K562 (cell line): ENCODE results near the gene FRMD7.

ENCODE experiments used
- CREM ChIP-seq: IDR thresholded peaks from 2 replicates; pipeline ENCODE4 v1.6.1; 2014; ENCODE audit warnings: antibody characterized with exemption, low read depth
- NBN ChIP-seq: fragments of 450-650 bp; IDR thresholded peaks from 2 replicates; pipeline ENCODE4 v1.6.1; 2016; ENCODE audit warnings: low read depth, mild to moderate bottlenecking
- PTTG1 ChIP-seq: fragments of 450-650 bp; IDR thresholded peaks from 2 replicates; pipeline ENCODE4 v1.6.1; 2016; ENCODE audit warnings: low read depth, mild to moderate bottlenecking, missing genetic modification characterization, missing compliant biosample characterization
- TBP ChIP-seq: optimal IDR thresholded peaks from 2 replicates; pipeline ENCODE3; 2011; ENCODE audit warnings: low read depth, low read length, improper control_type of control experiment
- ZNF23 ChIP-seq: fragments of 250-450 bp; sonication (Bioruptor Pico); IDR thresholded peaks from 2 replicates; pipeline ENCODE4 v1.4.0; 2020; ENCODE audit warnings: mild to moderate bottlenecking
- TF ChIP-seq, protein P1 (sequence below), 2 experiments: fragments of 450-650 bp; formaldehyde crosslinking in 1 of 2; IDR thresholded peaks; 2 replicates each; pipeline versions ENCODE4 v1.4.0 to v1.6.1; 2014 to 2020; ENCODE audit warnings: mild to moderate bottlenecking in 2 of 2, borderline replicate concordance in 1 of 2, low read depth in 1 of 2
- TF ChIP-seq, protein P2 (sequence below): sonication (generic); formaldehyde crosslinking; IDR thresholded peaks from 2 replicates; pipeline ENCODE4 v1.8.0; 2022; ENCODE audit warnings: mild to moderate bottlenecking, missing genetic modification reagents
- TF ChIP-seq, protein P3 (sequence below): sonication (generic); formaldehyde crosslinking; IDR thresholded peaks from 2 replicates; pipeline ENCODE4 v1.8.1; 2023; ENCODE audit warnings: mild to moderate bottlenecking, missing genetic modification reagents, moderate library complexity

DNA sequence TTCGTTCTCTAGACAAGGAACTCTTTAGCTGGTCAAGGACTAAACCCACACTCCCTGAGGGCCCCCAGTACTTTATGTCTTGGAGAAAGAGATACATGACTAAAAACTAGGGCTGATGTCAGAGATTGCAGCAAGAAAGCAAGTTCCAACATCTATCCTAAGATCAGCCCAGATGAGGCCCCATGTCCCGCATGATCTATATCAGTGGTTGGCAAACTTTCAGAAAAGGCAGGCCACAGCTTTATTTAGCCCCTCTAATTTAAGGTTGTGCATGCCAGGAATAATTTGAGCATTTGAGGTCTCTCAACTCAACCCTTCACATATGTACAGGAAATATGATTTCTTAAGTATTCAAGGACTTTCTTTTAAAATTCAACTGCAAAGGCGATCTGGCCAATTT is 44.1 kb upstream of the FRMD7 start:
- TF ChIP-seq, protein P1, sequence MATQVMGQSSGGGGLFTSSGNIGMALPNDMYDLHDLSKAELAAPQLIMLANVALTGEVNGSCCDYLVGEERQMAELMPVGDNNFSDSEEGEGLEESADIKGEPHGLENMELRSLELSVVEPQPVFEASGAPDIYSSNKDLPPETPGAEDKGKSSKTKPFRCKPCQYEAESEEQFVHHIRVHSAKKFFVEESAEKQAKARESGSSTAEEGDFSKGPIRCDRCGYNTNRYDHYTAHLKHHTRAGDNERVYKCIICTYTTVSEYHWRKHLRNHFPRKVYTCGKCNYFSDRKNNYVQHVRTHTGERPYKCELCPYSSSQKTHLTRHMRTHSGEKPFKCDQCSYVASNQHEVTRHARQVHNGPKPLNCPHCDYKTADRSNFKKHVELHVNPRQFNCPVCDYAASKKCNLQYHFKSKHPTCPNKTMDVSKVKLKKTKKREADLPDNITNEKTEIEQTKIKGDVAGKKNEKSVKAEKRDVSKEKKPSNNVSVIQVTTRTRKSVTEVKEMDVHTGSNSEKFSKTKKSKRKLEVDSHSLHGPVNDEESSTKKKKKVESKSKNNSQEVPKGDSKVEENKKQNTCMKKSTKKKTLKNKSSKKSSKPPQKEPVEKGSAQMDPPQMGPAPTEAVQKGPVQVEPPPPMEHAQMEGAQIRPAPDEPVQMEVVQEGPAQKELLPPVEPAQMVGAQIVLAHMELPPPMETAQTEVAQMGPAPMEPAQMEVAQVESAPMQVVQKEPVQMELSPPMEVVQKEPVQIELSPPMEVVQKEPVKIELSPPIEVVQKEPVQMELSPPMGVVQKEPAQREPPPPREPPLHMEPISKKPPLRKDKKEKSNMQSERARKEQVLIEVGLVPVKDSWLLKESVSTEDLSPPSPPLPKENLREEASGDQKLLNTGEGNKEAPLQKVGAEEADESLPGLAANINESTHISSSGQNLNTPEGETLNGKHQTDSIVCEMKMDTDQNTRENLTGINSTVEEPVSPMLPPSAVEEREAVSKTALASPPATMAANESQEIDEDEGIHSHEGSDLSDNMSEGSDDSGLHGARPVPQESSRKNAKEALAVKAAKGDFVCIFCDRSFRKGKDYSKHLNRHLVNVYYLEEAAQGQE (IDR thresholded peaks at IDR 0.05; ENCODE audit: borderline replicate concordance): no peak
- TF ChIP-seq, protein P1 (CRISPR knock-in tag; IDR thresholded peaks at IDR 0.05; ENCODE audit: low read depth): no peak
- TF ChIP-seq, protein P2, sequence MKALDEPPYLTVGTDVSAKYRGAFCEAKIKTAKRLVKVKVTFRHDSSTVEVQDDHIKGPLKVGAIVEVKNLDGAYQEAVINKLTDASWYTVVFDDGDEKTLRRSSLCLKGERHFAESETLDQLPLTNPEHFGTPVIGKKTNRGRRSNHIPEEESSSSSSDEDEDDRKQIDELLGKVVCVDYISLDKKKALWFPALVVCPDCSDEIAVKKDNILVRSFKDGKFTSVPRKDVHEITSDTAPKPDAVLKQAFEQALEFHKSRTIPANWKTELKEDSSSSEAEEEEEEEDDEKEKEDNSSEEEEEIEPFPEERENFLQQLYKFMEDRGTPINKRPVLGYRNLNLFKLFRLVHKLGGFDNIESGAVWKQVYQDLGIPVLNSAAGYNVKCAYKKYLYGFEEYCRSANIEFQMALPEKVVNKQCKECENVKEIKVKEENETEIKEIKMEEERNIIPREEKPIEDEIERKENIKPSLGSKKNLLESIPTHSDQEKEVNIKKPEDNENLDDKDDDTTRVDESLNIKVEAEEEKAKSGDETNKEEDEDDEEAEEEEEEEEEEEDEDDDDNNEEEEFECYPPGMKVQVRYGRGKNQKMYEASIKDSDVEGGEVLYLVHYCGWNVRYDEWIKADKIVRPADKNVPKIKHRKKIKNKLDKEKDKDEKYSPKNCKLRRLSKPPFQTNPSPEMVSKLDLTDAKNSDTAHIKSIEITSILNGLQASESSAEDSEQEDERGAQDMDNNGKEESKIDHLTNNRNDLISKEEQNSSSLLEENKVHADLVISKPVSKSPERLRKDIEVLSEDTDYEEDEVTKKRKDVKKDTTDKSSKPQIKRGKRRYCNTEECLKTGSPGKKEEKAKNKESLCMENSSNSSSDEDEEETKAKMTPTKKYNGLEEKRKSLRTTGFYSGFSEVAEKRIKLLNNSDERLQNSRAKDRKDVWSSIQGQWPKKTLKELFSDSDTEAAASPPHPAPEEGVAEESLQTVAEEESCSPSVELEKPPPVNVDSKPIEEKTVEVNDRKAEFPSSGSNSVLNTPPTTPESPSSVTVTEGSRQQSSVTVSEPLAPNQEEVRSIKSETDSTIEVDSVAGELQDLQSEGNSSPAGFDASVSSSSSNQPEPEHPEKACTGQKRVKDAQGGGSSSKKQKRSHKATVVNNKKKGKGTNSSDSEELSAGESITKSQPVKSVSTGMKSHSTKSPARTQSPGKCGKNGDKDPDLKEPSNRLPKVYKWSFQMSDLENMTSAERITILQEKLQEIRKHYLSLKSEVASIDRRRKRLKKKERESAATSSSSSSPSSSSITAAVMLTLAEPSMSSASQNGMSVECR (CRISPR knock-in tag): no peak
- no peak for TF ChIP-seq TBP
- TF ChIP-seq NBN: no peak
- TF ChIP-seq CREM: no peak
- no peak for TF ChIP-seq ZNF23 (CRISPR knock-in tag)
- no peak for TF ChIP-seq PTTG1 (tag)
- TF ChIP-seq, protein P3, sequence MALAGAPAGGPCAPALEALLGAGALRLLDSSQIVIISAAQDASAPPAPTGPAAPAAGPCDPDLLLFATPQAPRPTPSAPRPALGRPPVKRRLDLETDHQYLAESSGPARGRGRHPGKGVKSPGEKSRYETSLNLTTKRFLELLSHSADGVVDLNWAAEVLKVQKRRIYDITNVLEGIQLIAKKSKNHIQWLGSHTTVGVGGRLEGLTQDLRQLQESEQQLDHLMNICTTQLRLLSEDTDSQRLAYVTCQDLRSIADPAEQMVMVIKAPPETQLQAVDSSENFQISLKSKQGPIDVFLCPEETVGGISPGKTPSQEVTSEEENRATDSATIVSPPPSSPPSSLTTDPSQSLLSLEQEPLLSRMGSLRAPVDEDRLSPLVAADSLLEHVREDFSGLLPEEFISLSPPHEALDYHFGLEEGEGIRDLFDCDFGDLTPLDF (CRISPR knock-in tag): no peak
